Measurements from ENCODE around the gene AP2A2. TPM values are rescaled to one million over a fixed set of nuclear protein-coding genes. Genes with fewer than 3 reads are reported as not detected.

AP2A2 gene
- total RNA-seq, 1 experiment from 2014 or later, result 62.0 TPM

GRCh38 chr11:1042626-1043562 is 117.2 kb downstream of the AP2A2 start:
- H3K4me3 ChIP-seq (ENCODE audit: low read depth, low read length, poor library complexity, severe bottlenecking), result no peak overlapping the region
- no peak overlapping the region for H3K27ac ChIP-seq (ENCODE audit: low read depth, low read length, poor library complexity, severe bottlenecking)
- BruUV-seq (replicated peaks), result no TSS peak
- ChIA-PET POLR2A (ENCODE audit: low non-redundant PET) (no interaction called here), CTCF (no interaction called here)
- DNase-seq (ENCODE audit: low spot score), result no peak
- no peaks in the 10 kb centered on the region for H3K36me3 ChIP-seq (ENCODE audit: insufficient read depth, low read length, poor library complexity, severe bottlenecking)
- no peaks in the 10 kb centered on the region for H3K9me3 ChIP-seq (ENCODE audit: low read depth, low read length, poor library complexity, severe bottlenecking)
- intact Hi-C loops (cut with micrococcal nuclease; ENCODE audit: unreplicated experiment), result no loop called here
- no peaks in the 10 kb centered on the region for H3K4me1 ChIP-seq (ENCODE audit: insufficient read depth, low read length, poor library complexity, severe bottlenecking)
- no peaks in the 10 kb centered on the region for H3K27me3 ChIP-seq (replicated peaks; ENCODE audit: insufficient read depth, low read depth, low read length, poor library complexity)
- TF ChIP-seq EZH2 (IDR thresholded peaks at IDR 0.05; ENCODE audit: borderline replicate concordance, low read depth, low read length, poor library complexity, severe bottlenecking), result no peak
- TF ChIP-seq CTCF (conservative IDR thresholded peaks at IDR 0.05; ENCODE audit: low read depth, low read length), result no peak

GRCh38 chr11:1043563-1044096 is 118.0 kb downstream of the AP2A2 start:
- CTCF ChIA-PET, result no interaction called here
- TF ChIP-seq CTCF (conservative IDR thresholded peaks at IDR 0.05; ENCODE audit: low read depth, low read length) (no peak), EZH2 (IDR thresholded peaks at IDR 0.05; ENCODE audit: borderline replicate concordance, low read depth, low read length, poor library complexity, severe bottlenecking) (no peak)
- DNase-seq (ENCODE audit: low spot score), result no peak
- TSS peak; percentile 94 for BruUV-seq (replicated peaks)
- intact Hi-C loops (cut with micrococcal nuclease; ENCODE audit: unreplicated experiment), result no loop called here
- Histone ChIP-seq H3K4me3 (ENCODE audit: low read depth, low read length, poor library complexity, severe bottlenecking) (no peak overlapping the region), H3K27ac (ENCODE audit: low read depth, low read length, poor library complexity, severe bottlenecking) (peak overlapping the region; percentile 67), H3K27me3 (replicated peaks; ENCODE audit: insufficient read depth, low read depth, low read length, poor library complexity) (no peaks in the 10 kb centered on the region), H3K9me3 (ENCODE audit: low read depth, low read length, poor library complexity, severe bottlenecking) (no peaks in the 10 kb centered on the region), H3K36me3 (ENCODE audit: insufficient read depth, low read length, poor library complexity, severe bottlenecking) (no peaks in the 10 kb centered on the region), H3K4me1 (ENCODE audit: insufficient read depth, low read length, poor library complexity, severe bottlenecking) (no peaks in the 10 kb centered on the region)
- POLR2A ChIA-PET (ENCODE audit: low non-redundant PET), result no interaction called here

- TF ChIP-seq CTCF (conservative IDR thresholded peaks at IDR 0.05; ENCODE audit: low read depth, low read length) (no peak), EZH2 (IDR thresholded peaks at IDR 0.05; ENCODE audit: borderline replicate concordance, low read depth, low read length, poor library complexity, severe bottlenecking) (no peak)
- Histone ChIP-seq H3K27ac (ENCODE audit: low read depth, low read length, poor library complexity, severe bottlenecking) (peak overlapping the region; percentile 67), H3K9me3 (ENCODE audit: low read depth, low read length, poor library complexity, severe bottlenecking) (no peaks in the 10 kb centered on the region), H3K27me3 (replicated peaks; ENCODE audit: insufficient read depth, low read depth, low read length, poor library complexity) (no peaks in the 10 kb centered on the region), H3K4me3 (ENCODE audit: low read depth, low read length, poor library complexity, severe bottlenecking) (no peak overlapping the region), H3K4me1 (ENCODE audit: insufficient read depth, low read length, poor library complexity, severe bottlenecking) (no peaks in the 10 kb centered on the region), H3K36me3 (ENCODE audit: insufficient read depth, low read length, poor library complexity, severe bottlenecking) (no peaks in the 10 kb centered on the region)
- no TSS peak for BruUV-seq (replicated peaks)
- CTCF ChIA-PET, result no interaction called here
- POLR2A ChIA-PET (ENCODE audit: low non-redundant PET), result no interaction called here
- intact Hi-C loops (cut with micrococcal nuclease; ENCODE audit: unreplicated experiment), result no loop called here
- peak; percentile 56 for DNase-seq (ENCODE audit: low spot score)
These were observed 118.5 kb downstream of the AP2A2 start for GRCh38 chr11:1044160-1044559.
